Activated CD4-positive, alpha-beta T cell treated with anti-CD3 and anti-CD28 coated beads, Interleukin-2, amount 10 ng/mL, durations not matched to agents 24 days and 14 days (primary cell): ENCODE measurements around the gene APEH. TPM values are rescaled to one million over a fixed set of nuclear protein-coding genes. Genes with fewer than 3 reads are reported as not detected.

Experiments used
- DNase-seq: peaks from one replicate; pipeline ENCODE4 v3.0.0; 2022
- H3K27ac Mint-ChIP-seq: one replicate; pipeline ENCODE4 v1.8.0; 2022; ENCODE audit warnings: mild to moderate bottlenecking, mixed read lengths
- H3K27me3 Mint-ChIP-seq: one replicate; pipeline ENCODE4 v1.8.0; 2022; ENCODE audit warnings: mixed read lengths
- H3K36me3 Mint-ChIP-seq: one replicate; pipeline ENCODE4 v1.8.0; 2022; ENCODE audit warnings: low read depth, mild to moderate bottlenecking, mixed read lengths
- H3K4me1 Mint-ChIP-seq: one replicate; pipeline ENCODE4 v1.8.0; 2021; ENCODE audit warnings: mixed read lengths
- H3K4me3 Mint-ChIP-seq: one replicate; pipeline ENCODE4 v1.8.0; 2022; ENCODE audit warnings: mild to moderate bottlenecking, moderate library complexity, mixed read lengths
- H3K9me3 Mint-ChIP-seq: one replicate; pipeline ENCODE4 v1.8.0; 2021; ENCODE audit warnings: mixed read lengths
- intact Hi-C: fragments of 100-400 bp; cut with micrococcal nuclease; formaldehyde crosslinking; loops from one replicate; pipeline ENCODE4 v1.15.1; 2023
- total RNA-seq: library from RNA; stranded (reverse); gene quantifications from 2 replicates; pipeline ENCODE4 v1.2.3, GENCODE V29; 2022

The APEH gene
- total RNA-seq, 1 donor from 2014 or later = 117 TPM

GRCh38 chr3:49720855-49721595, 46.9 kb downstream of the APEH start:
- intact Hi-C loops = no loop called here
- H3K36me3 Mint-ChIP-seq = peaks cover 22% of the 10 kb centered on the region
- H3K4me1 Mint-ChIP-seq = peaks cover 32% of the 10 kb centered on the region
- no peaks in the 10 kb centered on the region for H3K9me3 Mint-ChIP-seq
- peak overlapping the region; percentile 29 for H3K27ac Mint-ChIP-seq
- peak; percentile 63 for DNase-seq
- no peaks in the 10 kb centered on the region for H3K27me3 Mint-ChIP-seq
- H3K4me3 Mint-ChIP-seq = no peak overlapping the region

- no peak overlapping the region for H3K27ac Mint-ChIP-seq
- H3K27me3 Mint-ChIP-seq = no peaks in the 10 kb centered on the region
- no peak overlapping the region for H3K4me3 Mint-ChIP-seq
- intact Hi-C loops = no loop called here
- peaks cover 32% of the 10 kb centered on the region for H3K4me1 Mint-ChIP-seq
- no peaks in the 10 kb centered on the region for H3K9me3 Mint-ChIP-seq
- peaks cover 22% of the 10 kb centered on the region for H3K36me3 Mint-ChIP-seq
- no peak for DNase-seq
Measured at GRCh38 chr3:49721596-49721895, 47.4 kb downstream of the APEH start.

GRCh38 chr3:49721896-49722781, 48.0 kb downstream of the APEH start:
- H3K4me1 Mint-ChIP-seq = peaks cover 32% of the 10 kb centered on the region
- no peaks in the 10 kb centered on the region for H3K27me3 Mint-ChIP-seq
- intact Hi-C loops = no loop called here
- peaks cover 22% of the 10 kb centered on the region for H3K36me3 Mint-ChIP-seq
- DNase-seq = peak; percentile 61
- H3K4me3 Mint-ChIP-seq = peak overlapping the region; percentile 95
- no peaks in the 10 kb centered on the region for H3K9me3 Mint-ChIP-seq
- H3K27ac Mint-ChIP-seq = peak overlapping the region; percentile 95

DNA sequence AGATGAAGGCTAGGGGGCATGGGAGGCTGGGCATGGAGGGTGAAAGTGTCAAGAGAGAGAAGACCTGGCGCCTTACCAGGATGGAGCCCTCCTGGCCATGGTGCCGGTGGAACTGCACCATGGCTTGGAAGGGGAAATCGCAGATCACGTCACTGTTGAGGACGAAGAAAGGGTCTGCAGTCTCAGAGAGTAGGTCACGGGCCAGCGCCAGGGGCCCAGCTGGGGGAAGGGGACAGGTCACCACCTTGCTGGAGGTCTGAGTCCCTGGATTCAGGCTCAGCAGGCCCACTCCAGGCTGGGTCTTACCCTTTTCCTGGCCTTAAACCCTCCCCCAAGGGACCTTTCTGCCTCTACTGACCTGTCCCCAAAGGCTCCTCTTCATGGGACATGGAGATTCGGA, 48.7 kb downstream of the APEH start:
- intact Hi-C loops = loop anchor here (1.0 kb wide), 1 partner anchor 133 kb away; the partner anchor contains the start of gene TRAIP
- Mint-ChIP-seq H3K4me1 (peaks cover 32% of the 10 kb centered on the region), H3K9me3 (no peaks in the 10 kb centered on the region), H3K27ac (peak overlapping the region; percentile 95), H3K36me3 (peaks cover 25% of the 10 kb centered on the region), H3K4me3 (peak overlapping the region; percentile 95), H3K27me3 (no peaks in the 10 kb centered on the region)
- DNase-seq = no peak

GRCh38 chr3:49723296-49723627, 49.1 kb downstream of the APEH start:
- intact Hi-C loops = loop anchor here (1.0 kb wide), 1 partner anchor 133 kb away; the partner anchor contains the start of gene TRAIP
- H3K27me3 Mint-ChIP-seq = no peaks in the 10 kb centered on the region
- DNase-seq = peak; percentile 91
- peak overlapping the region; percentile 95 for H3K27ac Mint-ChIP-seq
- no peaks in the 10 kb centered on the region for H3K9me3 Mint-ChIP-seq
- H3K4me3 Mint-ChIP-seq = peak overlapping the region; percentile 95
- peaks cover 25% of the 10 kb centered on the region for H3K36me3 Mint-ChIP-seq
- peaks cover 32% of the 10 kb centered on the region for H3K4me1 Mint-ChIP-seq

GRCh38 chr3:49723628-49724551, 49.7 kb downstream of the APEH start, which contains the start of gene GMPPB:
TSS of gene GMPPB (minus strand) at chr3:49723951. CDS start at chr3:49723726, 225 bp downstream.
- H3K4me3 Mint-ChIP-seq = peak within 1 kb of the TSS; percentile 95
- H3K4me1 Mint-ChIP-seq = peaks cover 27% of the 10 kb centered on the region
- intact Hi-C loops = loop anchor here (1.0 kb wide), 1 partner anchor 132 kb away; the partner anchor contains the start of gene TRAIP
- H3K27me3 Mint-ChIP-seq = no peaks in the 10 kb centered on the region
- peaks cover 24% of the 10 kb centered on the region for H3K36me3 Mint-ChIP-seq
- H3K27ac Mint-ChIP-seq = peak within 1 kb of the TSS; percentile 95
- DNase-seq = peak; percentile 99
- H3K9me3 Mint-ChIP-seq = no peaks in the 10 kb centered on the region

DNA sequence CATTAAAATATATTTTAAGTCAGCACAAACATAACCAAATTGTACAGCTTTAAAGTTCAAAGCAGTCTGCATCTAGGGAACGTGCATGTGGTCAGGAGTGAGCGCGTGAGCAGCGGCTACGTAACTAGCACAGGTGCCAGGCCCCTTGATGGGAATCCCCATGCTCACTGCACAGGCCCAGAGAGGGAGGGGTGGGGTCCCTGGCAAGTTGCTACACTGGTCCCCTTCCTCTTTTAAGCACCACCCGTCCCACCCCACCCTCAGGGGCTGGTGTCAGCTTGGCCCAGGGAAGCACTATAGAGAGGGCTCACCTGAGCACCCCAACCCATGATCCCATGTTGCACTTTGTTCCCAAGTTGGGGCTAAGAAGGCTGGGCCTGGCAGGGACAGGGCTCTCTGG, 50.4 kb downstream of the APEH start:
- Mint-ChIP-seq H3K27ac (peak overlapping the region; percentile 95), H3K4me3 (peak overlapping the region; percentile 95), H3K27me3 (no peaks in the 10 kb centered on the region), H3K36me3 (peaks cover 24% of the 10 kb centered on the region), H3K9me3 (no peaks in the 10 kb centered on the region), H3K4me1 (peaks cover 21% of the 10 kb centered on the region)
- intact Hi-C loops = no loop called here
- peak; percentile 80 for DNase-seq

GRCh38 chr3:49725906-49726681, 51.9 kb downstream of the APEH start:
- intact Hi-C loops = no loop called here
- no peak overlapping the region for H3K27ac Mint-ChIP-seq
- no peaks in the 10 kb centered on the region for H3K9me3 Mint-ChIP-seq
- no peaks in the 10 kb centered on the region for H3K27me3 Mint-ChIP-seq
- peaks cover 18% of the 10 kb centered on the region for H3K36me3 Mint-ChIP-seq
- no peak for DNase-seq
- H3K4me1 Mint-ChIP-seq = peaks cover 17% of the 10 kb centered on the region
- H3K4me3 Mint-ChIP-seq = no peak overlapping the region

GRCh38 chr3:49727154-49727923, 53.2 kb downstream of the APEH start:
- intact Hi-C loops = no loop called here
- Mint-ChIP-seq H3K27ac (no peak overlapping the region), H3K9me3 (no peaks in the 10 kb centered on the region)

DNA sequence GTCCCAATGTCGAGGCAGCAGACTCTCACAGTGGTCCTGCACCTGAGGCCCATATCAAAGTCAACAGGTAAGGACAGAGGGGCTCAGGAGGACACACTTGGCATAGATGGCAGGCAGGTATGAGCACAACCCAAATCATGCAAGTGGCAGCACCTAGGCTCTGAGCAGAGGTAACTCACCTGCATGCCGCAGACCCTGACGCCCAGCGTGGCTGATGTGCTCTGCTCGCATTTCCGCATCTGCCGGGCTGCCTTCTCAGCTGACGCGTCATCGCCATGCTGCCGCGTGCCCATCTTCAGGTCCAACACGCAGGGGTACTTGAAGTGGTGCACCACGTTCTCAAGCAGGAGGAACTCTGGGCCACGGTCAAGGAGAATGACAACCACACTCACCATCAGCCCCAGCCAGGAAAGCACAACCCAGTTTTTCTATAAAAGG, 53.8 kb downstream of the APEH start:
- peaks cover 21% of the 10 kb centered on the region for H3K36me3 Mint-ChIP-seq
- H3K27me3 Mint-ChIP-seq = no peaks in the 10 kb centered on the region
- no peak for DNase-seq
- H3K27ac Mint-ChIP-seq = no peak overlapping the region
- no peak overlapping the region for H3K4me3 Mint-ChIP-seq
- peaks cover 7% of the 10 kb centered on the region for H3K4me1 Mint-ChIP-seq
- H3K9me3 Mint-ChIP-seq = no peaks in the 10 kb centered on the region
- intact Hi-C loops = no loop called here

More at GRCh38 chr3:49727154-49727923, 53.2 kb downstream of the APEH start:
- Mint-ChIP-seq H3K4me3 (no peak overlapping the region), H3K36me3 (peaks cover 20% of the 10 kb centered on the region), H3K4me1 (peaks cover 12% of the 10 kb centered on the region), H3K27me3 (no peaks in the 10 kb centered on the region)
- DNase-seq = no peak

DNA sequence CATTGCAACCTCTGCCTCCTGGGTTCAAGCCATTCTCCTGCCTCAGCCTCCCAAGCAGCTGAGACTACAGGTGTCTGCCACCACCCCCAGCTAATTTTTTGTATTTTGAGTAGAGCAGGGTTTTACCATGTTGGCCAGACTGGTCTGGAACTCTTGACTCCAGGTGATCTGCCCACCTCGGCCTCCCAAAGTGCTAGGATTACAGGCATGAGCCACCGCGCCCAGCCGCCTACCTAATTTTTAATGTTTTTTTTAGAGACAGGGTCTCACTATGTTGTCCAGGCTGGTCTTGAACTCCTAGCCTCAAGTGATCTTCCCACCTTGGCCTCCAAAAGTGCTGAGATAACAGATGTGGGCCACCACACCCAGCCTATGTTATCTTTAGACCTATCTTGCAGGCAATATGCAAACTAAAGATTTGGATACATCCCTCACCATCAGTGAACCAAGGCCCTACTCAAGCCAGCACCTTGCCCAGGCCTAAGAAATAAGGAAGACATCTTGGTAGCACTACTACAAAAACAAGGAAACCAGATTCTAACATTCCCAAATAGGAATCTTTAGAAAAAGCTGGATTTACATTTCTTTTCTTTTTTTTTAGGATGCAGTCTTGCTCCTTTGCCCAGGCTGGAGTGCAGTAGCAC, 55.9 kb downstream of the APEH start:
- Mint-ChIP-seq H3K27ac (no peak overlapping the region), H3K27me3 (no peaks in the 10 kb centered on the region), H3K4me1 (no peaks in the 10 kb centered on the region), H3K36me3 (peaks cover 19% of the 10 kb centered on the region), H3K9me3 (no peaks in the 10 kb centered on the region), H3K4me3 (no peak overlapping the region)
- DNase-seq = no peak
- intact Hi-C loops = no loop called here

- Mint-ChIP-seq H3K36me3 (peaks cover 30% of the 10 kb centered on the region), H3K9me3 (no peaks in the 10 kb centered on the region), H3K4me3 (no peak overlapping the region), H3K4me1 (peaks cover 2% of the 10 kb centered on the region), H3K27ac (no peak overlapping the region), H3K27me3 (no peaks in the 10 kb centered on the region)
- intact Hi-C loops = no loop called here
- no peak for DNase-seq
Measured at GRCh38 chr3:49732597-49732996, 58.4 kb downstream of the APEH start.
